ENCODE results near the gene TAF11L7. TPM values are rescaled to one million over a fixed set of nuclear protein-coding genes. Genes with fewer than 3 reads are reported as not detected.
"Not testable (repeated sequence)": the region's sequence is repeated elsewhere in the genome, so short reads cannot be mapped to it uniquely, and the experiment has no call there.

The TAF11L7 gene
- polyA plus RNA-seq (ENCODE audit: insufficient read length) = not detected

- not testable (repeated sequence) for DNase-seq (ENCODE audit: low read depth)
These were observed at the start of gene TAF11L7 for GRCh38 chr5:17585658-17586057. Gene TAF11L7 (minus strand): TSS chr5:17585758.

- DNase-seq (ENCODE audit: low read depth) = no peak
These were observed 48.6 kb upstream of the TAF11L7 start, which contains the start of gene TAF11L14 for GRCh38 chr5:17634160-17634559. Gene TAF11L14 (plus strand): TSS chr5:17634460.

GRCh38 chr5:17631788-17632187, 46.2 kb upstream of the TAF11L7 start, which contains the start of gene TAF11L13:
Gene TAF11L13 (plus strand): TSS chr5:17632088.
- DNase-seq (ENCODE audit: low read depth) = not testable (repeated sequence)

GRCh38 chr5:17625686-17626085, 40.1 kb upstream of the TAF11L7 start:
- no peak for DNase-seq (ENCODE audit: low read depth)

- no peak for DNase-seq (ENCODE audit: low read depth)
These were observed 35.1 kb upstream of the TAF11L7 start for GRCh38 chr5:17620627-17621026.

- no peak for DNase-seq (ENCODE audit: low read depth)
These were observed 33.8 kb upstream of the TAF11L7 start for GRCh38 chr5:17619354-17619753.

GRCh38 chr5:17614872-17615605, 29.5 kb upstream of the TAF11L7 start:
- DNase-seq (ENCODE audit: low read depth) = no peak

GRCh38 chr5:17610092-17610491, 24.5 kb upstream of the TAF11L7 start, which contains the start of gene TAF11L12:
Gene TAF11L12 (plus strand): TSS chr5:17610392.
- not testable (repeated sequence) for DNase-seq (ENCODE audit: low read depth)

GRCh38 chr5:17607461-17607860, 21.9 kb upstream of the TAF11L7 start:
- not testable (repeated sequence) for DNase-seq (ENCODE audit: low read depth)

- no peak for DNase-seq (ENCODE audit: low read depth)
These were observed 19.4 kb upstream of the TAF11L7 start for GRCh38 chr5:17604951-17605350.

GRCh38 chr5:17603880-17604279, 18.3 kb upstream of the TAF11L7 start, which contains the start of gene TAF11L11:
Gene TAF11L11 (plus strand): TSS chr5:17604183.
- DNase-seq (ENCODE audit: low read depth) = not testable (repeated sequence)

GRCh38 chr5:17597728-17598127, 12.2 kb upstream of the TAF11L7 start, which contains the start of gene TAF11L10:
Gene TAF11L10 (minus strand): TSS chr5:17597828.
- not testable (repeated sequence) for DNase-seq (ENCODE audit: low read depth)

GRCh38 chr5:17594255-17594654, 8.7 kb upstream of the TAF11L7 start, which contains the start of gene TAF11L9:
Gene TAF11L9 (minus strand): TSS chr5:17594394.
- DNase-seq (ENCODE audit: low read depth) = not testable (repeated sequence)

GRCh38 chr5:17590860-17591259, 5.3 kb upstream of the TAF11L7 start, which contains the start of gene TAF11L8:
Gene TAF11L8 (minus strand): TSS chr5:17590960.
- DNase-seq (ENCODE audit: low read depth) = not testable (repeated sequence)

Other genes with a start within 250 kb of the TAF11L7 start
- not detected for gene TAF11L2, start 87.5 kb downstream of the TAF11L7 start, polyA plus RNA-seq (ENCODE audit: insufficient read length)
- gene TAF11L3, start 67.4 kb downstream of the TAF11L7 start, polyA plus RNA-seq (ENCODE audit: insufficient read length) = not detected
- gene TAF11L4, start 64.0 kb downstream of the TAF11L7 start, polyA plus RNA-seq (ENCODE audit: insufficient read length) = not detected
- gene TAF11L5, start 60.5 kb downstream of the TAF11L7 start, polyA plus RNA-seq (ENCODE audit: insufficient read length) = not detected
- not detected for gene TAF11L6, start 57.1 kb downstream of the TAF11L7 start, polyA plus RNA-seq (ENCODE audit: insufficient read length)
- not detected for gene TAF11L8, start 5.2 kb upstream of the TAF11L7 start, polyA plus RNA-seq (ENCODE audit: insufficient read length)
- gene TAF11L9, start 8.6 kb upstream of the TAF11L7 start, polyA plus RNA-seq (ENCODE audit: insufficient read length) = not detected
- not detected for gene TAF11L10, start 12.1 kb upstream of the TAF11L7 start, polyA plus RNA-seq (ENCODE audit: insufficient read length)
- not detected for gene TAF11L11, start 18.4 kb upstream of the TAF11L7 start, polyA plus RNA-seq (ENCODE audit: insufficient read length)
- not detected for gene TAF11L12, start 24.6 kb upstream of the TAF11L7 start, polyA plus RNA-seq (ENCODE audit: insufficient read length)
- not detected for gene TAF11L13, start 46.3 kb upstream of the TAF11L7 start, polyA plus RNA-seq (ENCODE audit: insufficient read length)
- gene TAF11L14, start 48.7 kb upstream of the TAF11L7 start, polyA plus RNA-seq (ENCODE audit: insufficient read length) = not detected

Measured in forelimb muscle (tissue), 1 donor.